Spinal cord (tissue), 10 donors: Measurements from ENCODE around the gene SCART1. TPM values are rescaled to one million over a fixed set of nuclear protein-coding genes. Genes with fewer than 3 reads are reported as not detected.
"Not testable (repeated sequence)": the region's sequence is repeated elsewhere in the genome, so short reads cannot be mapped to it uniquely, and the experiment has no call there.

Experiments
- DNase-seq, 6 donors: peaks; one replicate each; pipeline versions ENCODE4 v3.0.0 to v3.0.0-alpha.2; 2013 to 2015; ENCODE audit warnings: low spot score in 6 of 6, low read depth in 4 of 6
- H3K27ac ChIP-seq: one replicate; pipeline ENCODE4 v1.5.1; 2013; ENCODE audit warnings: low read depth, low read length, control low read depth
- H3K27me3 ChIP-seq: one replicate; pipeline ENCODE4 v1.6.1; 2013; ENCODE audit warnings: low read length; ENCODE audit not compliant: control insufficient read depth, insufficient read depth
- H3K36me3 ChIP-seq: one replicate; pipeline ENCODE4 v1.6.1; 2013; ENCODE audit warnings: low read length; ENCODE audit not compliant: control insufficient read depth, insufficient read depth
- H3K4me1 ChIP-seq: one replicate; pipeline ENCODE4 v1.6.1; 2013; ENCODE audit warnings: low read length; ENCODE audit not compliant: control insufficient read depth, insufficient read depth
- H3K4me3 ChIP-seq: one replicate; pipeline ENCODE4 v1.5.1; 2013; ENCODE audit warnings: low read depth, low read length, control low read depth
- H3K9me3 ChIP-seq: one replicate; pipeline ENCODE4 v1.6.1; 2013; ENCODE audit warnings: low read length; ENCODE audit not compliant: control insufficient read depth, insufficient read depth
- WGBS: methylation state at CpG from one replicate; pipeline ENCODE4 v1.1.5; 2013; ENCODE audit warnings: missing lambda C conversion rate; ENCODE audit not compliant: insufficient coverage; 5-methylcytosine and 5-hydroxymethylcytosine counted together
- long read RNA-seq, 4 donors: transcript quantifications; one replicate each; lab custom pipeline, GENCODE V29; 2026
- polyA plus RNA-seq, 2 donors: library from polyadenylated mRNA; unstranded; fragments of 120-200 nt; gene quantifications; one replicate each; pipeline ENCODE4 v1.2.1, GENCODE V29; 2013; ENCODE audit not compliant: insufficient read length in 2 of 2
- total RNA-seq, 2 donors: library from RNA; depleted of rRNA in 1 of 2; stranded (reverse); fragments of 120-200 nt in 1 of 2; fragments of >200 nt in 1 of 2; gene quantifications; one replicate each; pipeline versions ENCODE4 v1.2.3 to v1.2.4, GENCODE V29; 2013 to 2014
- donor health status: healthy.

Gene SCART1
- total RNA-seq (1 to 10 TPM; 1.7 to 2.9 TPM), polyA plus RNA-seq (1 to 10 TPM; 1.9 to 2.7 TPM)
- long read RNA-seq, donor 1, result 0 reads
- long read RNA-seq, donor 2, result 0 reads
- long read RNA-seq, donor 3, result 0 reads
- long read RNA-seq, donor 4, result 0 reads

DNA sequence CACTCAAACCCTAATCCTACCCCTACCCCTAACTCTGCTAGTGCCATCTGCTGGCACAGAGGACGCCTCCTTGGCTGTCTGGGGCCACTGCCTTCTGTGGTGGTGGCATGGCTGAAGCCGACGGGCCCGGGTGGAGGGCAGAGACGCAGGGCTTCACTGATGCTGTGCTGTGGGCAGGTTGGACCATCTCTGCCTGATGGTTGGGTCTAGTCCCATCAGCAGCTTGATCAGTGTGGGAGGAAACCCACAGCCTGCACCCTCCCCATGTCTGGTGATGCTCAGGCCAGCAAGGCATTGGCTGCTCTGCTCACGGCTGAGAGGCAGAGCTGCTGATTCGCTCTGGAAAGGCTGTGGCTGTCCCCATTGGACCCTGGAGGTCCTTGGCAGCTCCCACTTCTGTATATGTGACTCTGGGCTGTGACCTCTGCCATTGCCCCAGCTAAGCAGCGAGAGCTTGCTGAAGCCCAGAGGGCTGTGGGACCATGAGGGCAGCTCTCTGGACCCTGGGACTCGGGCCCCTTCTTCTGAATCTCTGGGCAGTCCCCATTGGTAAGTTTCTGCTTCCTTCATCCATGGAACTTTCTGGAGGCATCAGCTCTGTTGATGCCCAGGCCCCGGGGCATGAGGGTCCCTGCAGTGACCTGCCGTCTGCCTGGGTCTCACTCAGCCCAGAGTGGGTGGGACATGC is at the start of gene SCART1:
SCART1 (plus strand) TSS at position 430 of the 688 bp plus-strand sequence; CDS start at position 483, 53 bp downstream.
- Histone ChIP-seq H3K9me3 (peaks cover 3% of the 10 kb centered on the region), H3K27me3 (no peaks in the 10 kb centered on the region)

GRCh38 chr10:133405272-133405671 is 48.5 kb upstream of the SCART1 start:
- H3K9me3 ChIP-seq, result peaks cover 6% of the 10 kb centered on the region
- peaks cover 39% of the 10 kb centered on the region for H3K36me3 ChIP-seq
- H3K27ac ChIP-seq, result no peak overlapping the region
- no peak for DNase-seq
- H3K4me1 ChIP-seq, result no peaks in the 10 kb centered on the region
- 71% methylated on average over 1 of the region's 2 CpGs for WGBS
- H3K4me3 ChIP-seq, result no peak overlapping the region
- H3K27me3 ChIP-seq, result no peaks in the 10 kb centered on the region

More for the DNA sequence above, at the start of gene SCART1:
- Histone ChIP-seq H3K4me1 (no peaks in the 10 kb centered on the region), H3K27ac (no peak within 1 kb of the TSS), H3K4me3 (no peak within 1 kb of the TSS), H3K36me3 (peaks cover 4% of the 10 kb centered on the region)
- WGBS, result 76% methylated on average over 11 of the region's 11 CpGs
- no peak for DNase-seq

- Histone ChIP-seq H3K9me3 (peaks cover 8% of the 10 kb centered on the region), H3K36me3 (peaks cover 37% of the 10 kb centered on the region)
These were observed 47.8 kb upstream of the SCART1 start for GRCh38 chr10:133405844-133406527.

DNA sequence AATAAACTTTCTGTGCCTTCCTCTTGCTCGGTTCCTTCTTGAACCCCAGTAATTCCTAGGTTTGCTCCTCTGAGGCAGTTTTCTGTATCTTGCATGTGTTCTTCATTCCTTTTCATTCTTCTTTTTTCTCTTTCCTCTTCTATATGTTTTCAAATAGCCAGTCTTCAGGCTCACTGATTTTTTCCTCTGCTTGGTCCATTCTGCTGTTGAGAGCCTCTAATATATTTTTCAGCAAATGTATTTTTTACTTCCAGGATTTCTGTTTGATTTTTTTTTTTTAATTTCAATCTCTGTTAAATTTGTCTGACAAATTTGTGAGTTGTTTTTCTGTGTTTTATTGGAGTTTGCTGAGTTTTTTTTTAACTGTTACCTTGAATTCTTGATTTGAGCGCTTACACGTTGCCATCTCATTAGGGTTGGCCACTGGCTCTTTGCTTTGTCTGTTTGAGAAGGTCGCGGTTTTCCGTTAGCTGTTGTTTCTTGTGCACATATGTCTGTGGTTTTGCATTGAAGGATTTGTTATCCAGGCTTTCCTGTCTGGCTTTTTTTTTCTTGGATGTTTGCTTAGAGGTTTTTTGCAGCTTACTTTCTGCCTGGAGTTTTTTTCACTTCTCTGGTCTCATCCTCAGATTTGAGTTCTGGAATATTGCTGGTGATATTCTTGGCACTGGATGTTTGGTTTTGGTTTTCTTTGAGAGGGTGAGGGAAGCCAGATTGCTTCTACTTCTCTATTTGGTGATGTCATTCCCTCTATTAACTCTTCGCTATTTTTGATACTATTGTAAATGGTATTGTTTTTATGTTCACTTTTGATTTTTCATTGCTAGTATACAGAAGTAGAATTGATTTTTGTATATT is 42.0 kb upstream of the SCART1 start:
- peaks cover 24% of the 10 kb centered on the region for H3K36me3 ChIP-seq
- no peak overlapping the region for H3K4me3 ChIP-seq
- DNase-seq, result no peak
- H3K27ac ChIP-seq, result no peak overlapping the region
- peaks cover 17% of the 10 kb centered on the region for H3K9me3 ChIP-seq
- H3K4me1 ChIP-seq, result no peaks in the 10 kb centered on the region
- H3K27me3 ChIP-seq, result no peaks in the 10 kb centered on the region
- 100% methylated on average over 6 of the region's 7 CpGs for WGBS

More at GRCh38 chr10:133405844-133406527, 47.8 kb upstream of the SCART1 start:
- Histone ChIP-seq H3K4me3 (no peak overlapping the region), H3K4me1 (no peaks in the 10 kb centered on the region), H3K27ac (no peak overlapping the region), H3K27me3 (no peaks in the 10 kb centered on the region)
- DNase-seq, result no peak
- WGBS, result 96% methylated on average over 6 of the region's 8 CpGs

DNA sequence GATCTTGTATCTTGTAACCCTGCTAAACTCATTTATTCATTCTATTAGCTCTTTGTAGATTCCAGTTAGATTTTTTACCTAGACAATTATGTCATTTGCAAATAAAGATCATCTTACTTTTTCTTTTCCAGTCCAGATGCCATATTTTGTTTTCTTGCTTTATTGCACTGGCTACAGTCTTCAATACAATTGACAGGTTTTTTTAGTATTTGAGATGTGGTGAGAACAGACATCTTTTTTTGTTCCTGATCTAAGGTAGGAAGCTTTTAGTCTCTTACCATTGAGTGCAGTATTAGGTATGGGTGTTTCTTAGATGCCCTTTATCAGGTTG is 41.4 kb upstream of the SCART1 start:
- Histone ChIP-seq H3K27ac (no peak overlapping the region), H3K9me3 (peaks cover 17% of the 10 kb centered on the region), H3K36me3 (peaks cover 24% of the 10 kb centered on the region), H3K27me3 (no peaks in the 10 kb centered on the region), H3K4me3 (no peak overlapping the region), H3K4me1 (no peaks in the 10 kb centered on the region)
- no peak for DNase-seq

DNA sequence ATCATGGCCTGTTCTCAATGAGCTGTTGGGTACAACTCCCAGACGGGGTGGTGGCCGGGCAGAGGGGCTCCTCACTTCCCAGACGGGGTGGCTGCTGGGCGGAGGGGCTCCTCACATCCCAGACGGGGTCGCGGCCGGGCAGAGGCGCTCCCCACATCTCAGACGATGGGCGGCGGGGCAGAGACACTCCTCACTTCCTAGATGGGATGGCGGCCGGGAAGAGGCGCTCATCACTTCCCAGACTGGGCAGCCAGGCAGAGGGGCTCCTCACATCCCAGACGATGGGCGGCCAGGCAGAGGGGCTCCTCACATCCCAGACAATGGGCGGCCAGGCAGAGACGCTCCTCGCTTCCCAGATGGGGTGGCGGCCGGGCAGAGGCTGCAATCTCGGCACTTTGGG is 39.3 kb upstream of the SCART1 start:
- H3K4me3 ChIP-seq, result not testable (repeated sequence)

DNA sequence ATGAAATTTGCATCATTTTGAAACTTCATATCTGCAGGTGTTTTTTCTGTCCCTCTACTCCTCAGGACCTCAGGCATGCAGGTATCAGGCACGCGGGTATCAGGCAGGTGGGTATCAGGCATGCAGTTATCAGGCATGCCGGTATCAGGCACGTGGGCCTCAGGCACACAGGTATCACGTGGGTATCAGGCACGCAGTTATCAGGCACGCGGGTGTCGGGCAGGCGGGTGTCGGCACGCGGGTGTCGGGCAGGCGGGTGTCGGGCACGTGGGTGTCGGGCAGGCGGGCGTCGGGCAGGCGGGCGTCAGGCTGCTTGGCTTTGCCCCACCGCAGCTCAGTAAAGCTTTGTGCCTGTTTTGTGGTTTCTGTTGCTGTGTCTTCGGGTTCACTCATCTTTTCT is 38.0 kb upstream of the SCART1 start:
- DNase-seq, result no peak
- H3K36me3 ChIP-seq, result peaks cover 46% of the 10 kb centered on the region
- H3K4me1 ChIP-seq, result no peaks in the 10 kb centered on the region
- H3K27ac ChIP-seq, result no peak overlapping the region
- 97% methylated on average over 17 of the region's 25 CpGs for WGBS
- H3K9me3 ChIP-seq, result peaks cover 10% of the 10 kb centered on the region
- H3K4me3 ChIP-seq, result no peak overlapping the region
- H3K27me3 ChIP-seq, result no peaks in the 10 kb centered on the region

More for the DNA sequence above, 39.3 kb upstream of the SCART1 start:
- 95% methylated on average over 3 of the region's 23 CpGs for WGBS
- not testable (repeated sequence) for DNase-seq, H3K4me1 ChIP-seq, H3K27me3 ChIP-seq, H3K27ac ChIP-seq
- peaks cover 10% of the 10 kb centered on the region for H3K9me3 ChIP-seq
- peaks cover 40% of the 10 kb centered on the region for H3K36me3 ChIP-seq

- H3K4me3 ChIP-seq, result no peak overlapping the region
- no peak for DNase-seq
- 94% methylated on average over 14 of the region's 14 CpGs for WGBS
- H3K36me3 ChIP-seq, result peaks cover 64% of the 10 kb centered on the region
- H3K4me1 ChIP-seq, result peaks cover 3% of the 10 kb centered on the region
- peaks cover 4% of the 10 kb centered on the region for H3K27me3 ChIP-seq
- H3K9me3 ChIP-seq, result no peaks in the 10 kb centered on the region
- H3K27ac ChIP-seq, result no peak overlapping the region
These were observed 35.3 kb upstream of the SCART1 start for GRCh38 chr10:133418289-133418993.
